ENCODE results near the gene MTREX.

- TF ChIP-seq CTCF (IDR thresholded peaks at IDR 0.05) (no peak), POLR2AphosphoS5 (IDR thresholded peaks at IDR 0.05) (no peak)
These were observed 23.5 kb downstream of the MTREX start for GRCh38 chr5:55331321-55331720.
